ENCODE results near the gene BRAT1. TPM values are rescaled to one million over a fixed set of nuclear protein-coding genes. Genes with fewer than 3 reads are reported as not detected.

The BRAT1 gene
- polyA plus RNA-seq, 1 donor from 2014 or later = 60.3 TPM

- H2AFZ ChIP-seq (ENCODE audit: low read depth, low read length) = no peak overlapping the region
- no peaks in the 10 kb centered on the region for H4K20me1 ChIP-seq (ENCODE audit: insufficient read depth)
- H3K4me3 ChIP-seq (ENCODE audit: low read length) = no peak overlapping the region
- H3K9me2 ChIP-seq (ENCODE audit: insufficient read depth, low read length) = no peaks in the 10 kb centered on the region
- no peak overlapping the region for H3K9ac ChIP-seq (ENCODE audit: low read length)
- H3K27ac ChIP-seq (ENCODE audit: low read length) = no peak overlapping the region
- H3K36me3 ChIP-seq (ENCODE audit: insufficient read depth, low read length) = no peaks in the 10 kb centered on the region
- no peaks in the 10 kb centered on the region for H3F3A ChIP-seq (ENCODE audit: insufficient read depth, low read length, poor library complexity, severe bottlenecking)
- no peak overlapping the region for H3K4me2 ChIP-seq (ENCODE audit: low read length)
- H3K27me3 ChIP-seq (ENCODE audit: insufficient read depth, low read depth, low read length) = no peaks in the 10 kb centered on the region
- no peak for TF ChIP-seq SMC3 (conservative IDR thresholded peaks at IDR 0.05; ENCODE audit: poor library complexity)
- no peak for TF ChIP-seq POLR2AphosphoS5 (IDR thresholded peaks at IDR 0.05)
- TF ChIP-seq REST (IDR thresholded peaks at IDR 0.05; ENCODE audit: borderline replicate concordance) = no peak
- TF ChIP-seq EP300 (conservative IDR thresholded peaks at IDR 0.05; ENCODE audit: poor library complexity, severe bottlenecking) = no peak
- TF ChIP-seq RAD21 (conservative IDR thresholded peaks at IDR 0.05) = no peak
- no peak for TF ChIP-seq EZH2 (IDR thresholded peaks at IDR 0.05; ENCODE audit: borderline replicate concordance, insufficient read depth, low read length, poor library complexity, severe bottlenecking)
- TF ChIP-seq, protein P1, sequence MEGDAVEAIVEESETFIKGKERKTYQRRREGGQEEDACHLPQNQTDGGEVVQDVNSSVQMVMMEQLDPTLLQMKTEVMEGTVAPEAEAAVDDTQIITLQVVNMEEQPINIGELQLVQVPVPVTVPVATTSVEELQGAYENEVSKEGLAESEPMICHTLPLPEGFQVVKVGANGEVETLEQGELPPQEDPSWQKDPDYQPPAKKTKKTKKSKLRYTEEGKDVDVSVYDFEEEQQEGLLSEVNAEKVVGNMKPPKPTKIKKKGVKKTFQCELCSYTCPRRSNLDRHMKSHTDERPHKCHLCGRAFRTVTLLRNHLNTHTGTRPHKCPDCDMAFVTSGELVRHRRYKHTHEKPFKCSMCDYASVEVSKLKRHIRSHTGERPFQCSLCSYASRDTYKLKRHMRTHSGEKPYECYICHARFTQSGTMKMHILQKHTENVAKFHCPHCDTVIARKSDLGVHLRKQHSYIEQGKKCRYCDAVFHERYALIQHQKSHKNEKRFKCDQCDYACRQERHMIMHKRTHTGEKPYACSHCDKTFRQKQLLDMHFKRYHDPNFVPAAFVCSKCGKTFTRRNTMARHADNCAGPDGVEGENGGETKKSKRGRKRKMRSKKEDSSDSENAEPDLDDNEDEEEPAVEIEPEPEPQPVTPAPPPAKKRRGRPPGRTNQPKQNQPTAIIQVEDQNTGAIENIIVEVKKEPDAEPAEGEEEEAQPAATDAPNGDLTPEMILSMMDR (IDR thresholded peaks at IDR 0.05; ENCODE audit: poor library complexity, severe bottlenecking) = no peak
- no peak for TF ChIP-seq MXI1 (conservative IDR thresholded peaks at IDR 0.05; ENCODE audit: poor library complexity, severe bottlenecking)
- TF ChIP-seq TAF1 (IDR thresholded peaks at IDR 0.05; ENCODE audit: low read depth) = no peak
- H3K79me2 ChIP-seq (replicated peaks; ENCODE audit: insufficient read depth, low read length) = no peaks in the 10 kb centered on the region
- H3K9me3 ChIP-seq (ENCODE audit: low read length) = no peaks in the 10 kb centered on the region
These were observed 39.3 kb upstream of the BRAT1 start for GRCh38 chr7:2594599-2594998.

GRCh38 chr7:2593036-2593727 is 37.9 kb upstream of the BRAT1 start:
- no peaks in the 10 kb centered on the region for H3K79me2 ChIP-seq (replicated peaks; ENCODE audit: insufficient read depth, low read length)
- H3K27ac ChIP-seq (ENCODE audit: low read length) = no peak overlapping the region
- H3K36me3 ChIP-seq (ENCODE audit: insufficient read depth, low read length) = no peaks in the 10 kb centered on the region

More at GRCh38 chr7:2593036-2593727, 37.9 kb upstream of the BRAT1 start:
- Histone ChIP-seq H3K9me2 (ENCODE audit: insufficient read depth, low read length) (no peaks in the 10 kb centered on the region), H3K27me3 (ENCODE audit: insufficient read depth, low read depth, low read length) (no peaks in the 10 kb centered on the region), H3K4me2 (ENCODE audit: low read length) (no peak overlapping the region), H3F3A (ENCODE audit: insufficient read depth, low read length, poor library complexity, severe bottlenecking) (no peaks in the 10 kb centered on the region), H2AFZ (ENCODE audit: low read depth, low read length) (no peak overlapping the region), H3K4me3 (ENCODE audit: low read length) (no peak overlapping the region), H3K9ac (ENCODE audit: low read length) (no peak overlapping the region), H3K9me3 (ENCODE audit: low read length) (no peaks in the 10 kb centered on the region), H4K20me1 (ENCODE audit: insufficient read depth) (no peaks in the 10 kb centered on the region)
- TF ChIP-seq EZH2 (IDR thresholded peaks at IDR 0.05; ENCODE audit: borderline replicate concordance, insufficient read depth, low read length, poor library complexity, severe bottlenecking) (no peak), RAD21 (conservative IDR thresholded peaks at IDR 0.05) (no peak), MXI1 (conservative IDR thresholded peaks at IDR 0.05; ENCODE audit: poor library complexity, severe bottlenecking) (no peak), REST (IDR thresholded peaks at IDR 0.05; ENCODE audit: borderline replicate concordance) (no peak), SMC3 (conservative IDR thresholded peaks at IDR 0.05; ENCODE audit: poor library complexity) (no peak), TAF1 (IDR thresholded peaks at IDR 0.05; ENCODE audit: low read depth) (no peak), EP300 (conservative IDR thresholded peaks at IDR 0.05; ENCODE audit: poor library complexity, severe bottlenecking) (no peak), POLR2AphosphoS5 (IDR thresholded peaks at IDR 0.05) (no peak)
- TF ChIP-seq, protein P1 (IDR thresholded peaks at IDR 0.05; ENCODE audit: poor library complexity, severe bottlenecking) = no peak
